Colon (tissue), 2 donors: ENCODE data around the gene KCNA2.

Experiments
- FAIRE-seq: peaks from 2 replicates; lab custom pipeline; 2012; peaks lifted over from hg19 to GRCh38; lab: Jason Lieb, UNC
- donor health status: control.
- donor health status: control.

The KCNA2 gene

GRCh38 chr1:110602466-110602865, 3.7 kb downstream of the KCNA2 start:
- FAIRE-seq = no peak

GRCh38 chr1:110601332-110601731, 4.8 kb downstream of the KCNA2 start:
- FAIRE-seq = no peak

GRCh38 chr1:110600716-110601115, 5.4 kb downstream of the KCNA2 start:
- FAIRE-seq = no peak

GRCh38 chr1:110597966-110598365, 8.2 kb downstream of the KCNA2 start:
- no peak for FAIRE-seq

- FAIRE-seq = no peak
These were observed 9.8 kb downstream of the KCNA2 start for GRCh38 chr1:110596312-110596711.

- no peak for FAIRE-seq
These were observed 10.8 kb downstream of the KCNA2 start for GRCh38 chr1:110595353-110595710.

- no peak for FAIRE-seq
These were observed 11.5 kb downstream of the KCNA2 start for GRCh38 chr1:110594456-110595352.

GRCh38 chr1:110593902-110594301, 12.3 kb downstream of the KCNA2 start:
- FAIRE-seq = no peak

- no peak for FAIRE-seq
These were observed 14.2 kb downstream of the KCNA2 start for GRCh38 chr1:110591956-110592355.

GRCh38 chr1:110588991-110589390, 17.2 kb downstream of the KCNA2 start:
- FAIRE-seq = no peak

- no peak for FAIRE-seq
These were observed 17.7 kb downstream of the KCNA2 start for GRCh38 chr1:110588486-110588885.

- no peak for FAIRE-seq
These were observed 18.3 kb downstream of the KCNA2 start for GRCh38 chr1:110587906-110588305.

GRCh38 chr1:110585481-110585880, 20.7 kb downstream of the KCNA2 start:
- FAIRE-seq = no peak

GRCh38 chr1:110584045-110584444, 22.1 kb downstream of the KCNA2 start:
- FAIRE-seq = no peak

GRCh38 chr1:110583505-110583904, 22.7 kb downstream of the KCNA2 start:
- FAIRE-seq = no peak

- FAIRE-seq = no peak
These were observed 23.8 kb downstream of the KCNA2 start for GRCh38 chr1:110582378-110582777.

GRCh38 chr1:110581682-110582145, 24.4 kb downstream of the KCNA2 start:
- FAIRE-seq = no peak

GRCh38 chr1:110580244-110580643, 25.9 kb downstream of the KCNA2 start:
- FAIRE-seq = no peak

GRCh38 chr1:110579460-110579859, 26.7 kb downstream of the KCNA2 start:
- no peak for FAIRE-seq

GRCh38 chr1:110576441-110576840, 29.7 kb downstream of the KCNA2 start:
- FAIRE-seq = no peak

GRCh38 chr1:110573314-110573713, 32.8 kb downstream of the KCNA2 start:
- no peak for FAIRE-seq

GRCh38 chr1:110572751-110573150, 33.4 kb downstream of the KCNA2 start:
- no peak for FAIRE-seq

GRCh38 chr1:110570901-110571300, 35.3 kb downstream of the KCNA2 start:
- no peak for FAIRE-seq

- FAIRE-seq = no peak
These were observed 35.9 kb downstream of the KCNA2 start for GRCh38 chr1:110570307-110570706.
